HCEC 1CT (cell line): Measurements from ENCODE around the gene TMEM190.
"Not testable (repeated sequence)": the region's sequence is repeated elsewhere in the genome, so short reads cannot be mapped to it uniquely, and the experiment has no call there.

Experiments used
- DNase-seq: peaks from one replicate; pipeline ENCODE4 v3.0.0-alpha.2; 2017

The TMEM190 gene

DNA sequence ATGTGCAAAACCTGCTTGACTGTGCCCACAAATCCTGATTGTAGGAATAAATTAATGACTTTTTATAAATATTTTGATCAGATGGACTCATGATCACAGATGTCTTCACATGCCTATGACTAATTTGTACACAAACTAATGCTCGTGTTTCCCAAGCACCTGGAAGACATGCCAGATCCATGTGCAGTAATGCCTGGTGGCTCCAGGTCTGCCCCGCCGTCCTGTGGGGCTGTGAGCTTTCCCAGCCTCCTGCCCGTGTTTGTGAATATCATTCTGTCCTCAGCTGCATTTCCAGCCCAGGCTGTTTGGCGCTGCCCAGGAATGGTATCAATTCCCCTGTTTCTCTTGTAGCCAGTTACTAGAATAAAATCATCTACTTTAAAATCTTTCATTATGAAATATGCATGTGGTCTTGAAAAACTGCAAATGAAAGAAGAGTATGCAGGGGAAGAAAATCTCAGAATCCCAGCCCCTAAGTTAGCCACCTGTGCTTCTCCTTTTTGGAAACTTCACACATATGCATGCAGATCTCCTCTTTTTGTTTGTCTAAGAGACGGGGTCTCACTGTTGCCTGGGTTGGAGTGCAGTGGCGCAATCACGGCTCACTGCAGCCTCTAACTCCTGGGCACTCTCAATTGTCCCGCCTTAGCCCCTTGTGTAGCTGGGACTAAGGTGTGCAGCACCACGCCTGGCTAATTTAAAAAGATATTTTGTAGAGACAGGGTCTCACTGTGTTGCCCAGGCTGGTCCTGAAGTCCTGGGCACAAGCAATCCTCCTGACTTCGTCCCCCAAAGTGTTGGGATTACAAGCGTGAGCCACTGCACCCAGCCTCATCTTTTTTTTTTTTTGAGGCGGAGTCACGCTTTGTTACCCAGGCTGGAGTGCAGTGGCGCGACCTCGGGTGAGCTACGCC is 15.3 kb downstream of the TMEM190 start:
- peak; percentile 49 for DNase-seq

DNA sequence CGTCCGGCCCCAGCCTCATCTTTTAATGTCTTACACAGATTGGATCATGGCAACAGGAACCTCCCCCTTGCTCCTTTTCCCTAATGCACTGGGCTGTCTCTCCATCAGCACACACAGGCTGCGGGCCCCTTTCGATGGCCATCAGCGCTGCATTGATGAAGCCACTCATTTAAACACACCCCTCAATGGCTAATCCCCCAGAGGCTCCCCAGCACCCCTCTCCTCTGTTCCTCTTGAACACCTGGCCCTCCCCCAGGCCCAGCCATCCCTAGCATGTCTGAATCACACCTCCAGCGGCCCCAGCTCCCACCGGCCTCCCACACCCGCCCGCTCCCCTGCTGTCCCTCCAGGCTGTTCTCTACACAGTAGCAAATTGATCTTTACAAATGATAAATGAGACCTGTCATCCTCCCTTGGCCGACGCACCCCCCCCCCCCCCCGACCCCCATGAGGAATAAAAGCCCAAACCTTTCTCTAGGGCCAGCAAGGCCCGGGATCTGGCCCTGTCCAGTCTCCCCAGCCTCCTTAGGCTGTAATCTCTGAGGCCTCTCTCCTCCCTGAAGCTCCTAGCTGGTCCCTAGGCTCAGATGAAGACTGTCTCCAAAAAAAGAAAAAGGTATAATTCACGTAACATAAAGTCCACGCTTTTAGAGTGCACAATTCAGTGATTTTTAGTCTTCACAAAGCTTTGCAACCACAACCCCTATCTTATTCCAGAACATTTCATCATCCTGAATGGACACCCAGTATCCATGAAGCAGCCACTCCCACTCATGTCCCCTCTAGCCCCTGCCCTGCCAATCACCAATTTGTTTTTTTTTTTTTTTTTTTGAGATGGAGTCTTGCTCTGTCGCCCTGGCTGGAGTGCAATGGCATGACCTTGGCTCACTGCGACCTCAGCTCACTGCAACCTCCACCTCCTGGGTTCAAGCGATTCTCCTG is 16.5 kb downstream of the TMEM190 start:
- no peak for DNase-seq

DNA sequence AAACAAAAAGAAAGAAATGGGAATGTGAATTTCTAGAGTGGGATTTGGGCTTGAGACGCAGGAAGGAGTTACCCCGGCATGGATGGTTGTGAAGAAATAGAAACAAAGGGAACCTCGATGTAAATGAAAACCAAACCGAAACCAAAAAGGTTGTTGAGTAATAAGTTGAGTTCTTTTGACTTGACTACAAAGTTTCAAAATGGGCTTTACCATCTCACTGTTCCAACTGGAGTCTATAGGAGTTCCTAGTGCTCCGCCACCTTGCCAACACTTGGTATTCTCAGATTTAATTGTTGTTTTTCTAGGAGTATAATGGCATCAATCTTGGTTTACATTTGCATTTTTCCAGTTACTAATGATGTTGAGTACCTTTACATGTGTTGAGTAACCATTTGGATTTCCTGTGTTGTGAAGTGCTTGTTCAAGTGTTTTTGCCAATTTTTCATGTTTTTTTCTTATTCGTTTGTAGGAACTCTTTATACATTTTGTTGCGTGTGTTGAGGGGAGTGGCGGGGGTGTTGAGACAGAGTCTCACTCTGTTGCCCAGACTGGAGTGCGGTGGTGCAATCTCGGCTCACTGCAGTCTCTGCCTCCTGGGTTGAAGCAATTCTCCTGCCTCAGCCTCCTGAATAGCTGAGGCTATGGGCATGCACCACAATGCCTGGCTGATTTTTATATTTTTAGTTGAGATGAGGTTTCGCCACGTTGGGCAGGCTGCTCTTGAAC is 21.7 kb downstream of the TMEM190 start:
- DNase-seq, result no peak

DNA sequence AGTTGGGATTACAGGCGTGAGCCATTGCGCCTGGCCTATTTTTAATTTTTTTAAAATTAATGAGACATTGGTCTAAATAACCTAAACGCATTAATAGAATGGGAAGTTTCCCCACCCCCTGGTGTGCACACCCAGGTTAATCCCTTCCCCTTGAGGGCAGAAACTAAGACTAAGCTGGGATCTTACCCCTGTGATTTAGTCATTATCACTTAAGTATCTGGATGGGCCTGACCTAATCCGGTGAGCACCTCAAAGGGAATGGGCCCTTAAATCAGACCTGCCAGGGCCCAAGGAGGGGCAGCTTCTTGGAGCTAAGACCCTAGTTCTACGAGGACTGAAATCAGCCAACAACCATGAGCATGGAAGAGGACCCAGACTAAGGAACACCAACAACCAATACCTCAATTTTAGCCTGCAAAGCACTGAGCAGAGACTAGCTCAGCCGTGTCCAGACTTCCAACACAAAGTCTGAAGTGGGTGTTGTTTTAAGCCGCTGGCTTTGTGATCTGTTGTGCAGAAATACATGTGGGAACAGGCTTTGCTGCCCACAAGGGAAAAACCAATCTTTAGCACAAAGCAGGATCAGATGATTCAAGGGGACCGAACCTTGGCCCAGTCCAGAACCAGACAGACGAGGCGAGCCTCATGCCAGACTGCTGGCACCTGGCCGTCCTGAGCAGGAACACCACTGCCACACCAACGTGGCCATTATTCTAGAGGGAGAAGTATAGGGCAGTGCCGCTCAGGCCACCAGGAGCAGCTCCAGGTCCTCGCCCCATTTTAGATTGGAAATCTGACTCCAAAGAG is 23.9 kb downstream of the TMEM190 start:
- no peak for DNase-seq

DNA sequence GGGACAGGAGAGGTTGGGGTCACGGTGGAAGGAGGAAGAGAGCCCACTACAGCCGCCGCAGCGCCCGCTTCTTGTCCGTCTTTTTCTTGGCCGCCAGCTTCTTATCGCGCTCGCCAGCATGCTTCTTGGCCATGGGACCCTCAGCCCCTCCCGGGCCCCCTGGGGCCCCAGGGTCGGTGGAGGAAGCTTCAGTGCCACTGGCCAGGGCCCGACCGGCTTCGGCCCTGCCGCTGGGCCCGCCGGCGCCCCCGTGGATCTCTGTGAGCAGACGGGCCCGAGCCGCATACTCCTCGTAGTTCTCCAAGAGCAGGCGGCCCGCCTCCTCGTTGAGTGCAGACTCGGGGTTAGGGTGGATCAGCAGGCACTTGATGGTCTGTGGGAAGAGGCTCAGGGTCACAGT is 24.8 kb downstream of the TMEM190 start:
- DNase-seq, result not testable (repeated sequence)

DNA sequence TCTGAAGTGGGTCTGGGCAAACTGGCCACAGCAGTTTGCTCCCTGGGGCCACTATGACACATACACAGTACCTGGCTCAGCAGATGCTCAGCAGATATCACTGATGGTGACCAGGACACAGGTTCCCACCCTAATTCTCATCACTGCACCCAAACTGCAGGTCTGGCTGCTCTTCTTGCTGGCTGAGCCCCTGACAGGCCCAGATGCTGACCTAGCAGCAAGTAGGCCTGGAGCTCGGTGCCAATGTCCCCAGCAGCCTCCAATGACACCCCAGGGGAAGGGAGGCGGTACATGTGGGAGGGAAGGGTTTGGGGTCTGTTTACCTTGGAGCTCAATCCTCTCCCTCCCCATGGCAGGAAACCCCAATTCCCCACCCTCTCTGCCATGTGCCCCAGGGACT is 25.9 kb downstream of the TMEM190 start:
- no peak for DNase-seq

DNA sequence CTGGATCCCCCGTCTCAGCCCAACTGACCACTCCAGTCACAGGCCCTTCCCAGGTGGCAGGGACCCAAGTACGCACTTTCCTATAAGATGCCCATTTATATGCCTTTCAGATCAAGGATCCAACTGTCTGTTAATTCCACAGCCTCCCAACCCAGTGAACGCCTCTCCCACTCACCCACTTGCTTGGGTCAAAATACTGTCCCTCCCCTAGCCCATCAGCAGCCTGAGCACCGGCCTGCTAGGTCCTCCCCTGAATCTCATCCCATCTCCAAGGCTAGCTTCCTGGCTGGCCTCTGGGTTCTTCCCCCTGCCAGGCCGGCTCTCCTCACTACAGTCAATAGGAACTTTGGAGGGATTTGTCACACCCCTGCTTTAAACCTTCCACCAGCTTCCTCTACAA is 29.0 kb downstream of the TMEM190 start:
- DNase-seq, result no peak

DNA sequence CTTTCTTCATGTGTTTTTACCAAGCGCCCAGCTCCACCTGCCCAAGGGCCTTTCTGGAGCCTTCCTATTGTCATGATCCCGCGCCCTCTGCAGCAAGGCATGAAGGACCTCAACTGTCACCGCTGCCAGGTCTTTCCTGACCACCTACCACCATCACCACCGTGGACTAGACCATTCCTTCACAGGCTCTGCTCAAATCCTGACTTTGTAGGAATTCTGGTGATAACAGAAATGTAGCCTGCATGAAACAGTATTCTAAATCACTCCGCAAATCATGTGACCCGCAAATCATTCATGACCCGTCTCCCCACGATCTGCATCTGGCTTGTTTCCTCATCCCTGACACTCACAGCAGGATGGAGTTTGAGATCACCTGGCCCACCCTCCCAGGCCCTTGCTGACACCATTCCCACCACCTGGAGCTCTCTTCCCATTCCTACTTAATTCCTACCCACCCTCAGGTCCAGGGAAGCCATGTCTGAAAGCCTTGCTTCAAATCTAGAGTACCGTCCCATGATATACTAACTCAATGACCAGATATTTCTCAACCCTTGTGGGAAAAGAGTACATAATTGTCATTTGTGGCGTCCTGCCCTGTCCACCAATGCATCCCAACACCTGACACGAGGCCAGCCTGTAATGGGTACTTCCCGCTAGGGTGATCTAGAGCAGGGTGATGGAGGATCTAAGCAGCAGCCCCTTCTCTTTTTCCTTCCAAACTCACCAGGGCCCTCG is 29.6 kb downstream of the TMEM190 start:
- DNase-seq, result no peak

DNA sequence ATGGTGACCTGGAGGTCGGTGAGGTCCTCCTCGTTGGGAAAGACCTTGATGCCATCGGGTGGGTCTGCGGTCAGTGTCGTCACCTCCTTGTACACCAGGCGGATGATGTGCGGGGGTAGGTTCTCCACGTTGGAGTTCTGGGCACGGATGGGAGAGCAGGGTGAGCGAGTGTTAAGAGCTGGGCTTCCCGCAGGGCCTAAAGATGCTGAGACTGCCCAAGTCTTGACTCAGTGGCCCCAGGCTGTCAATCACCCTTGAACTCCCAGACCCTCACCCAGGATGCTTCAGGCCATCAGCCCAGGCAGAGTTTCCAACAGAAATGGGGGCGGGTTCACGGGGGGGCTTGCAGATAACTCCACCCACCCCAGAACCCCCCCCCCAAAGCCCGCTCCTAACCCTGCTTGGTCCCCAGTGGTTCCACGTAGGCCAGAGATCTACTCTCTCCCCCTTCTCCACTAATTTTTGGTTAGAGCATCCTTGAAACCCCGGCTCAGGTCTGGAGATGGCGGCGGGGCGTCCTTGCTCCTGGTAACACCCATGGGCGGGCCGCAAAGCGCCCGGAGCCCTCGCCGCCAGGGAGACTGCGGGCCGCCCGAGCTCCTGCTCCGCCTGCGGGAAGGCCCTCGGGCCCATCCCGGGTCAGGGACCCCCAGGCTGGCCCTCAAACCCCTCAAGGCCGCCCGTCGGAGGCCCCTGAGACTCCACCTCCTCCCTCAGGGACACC is 30.4 kb downstream of the TMEM190 start:
- DNase-seq, result no peak

DNA sequence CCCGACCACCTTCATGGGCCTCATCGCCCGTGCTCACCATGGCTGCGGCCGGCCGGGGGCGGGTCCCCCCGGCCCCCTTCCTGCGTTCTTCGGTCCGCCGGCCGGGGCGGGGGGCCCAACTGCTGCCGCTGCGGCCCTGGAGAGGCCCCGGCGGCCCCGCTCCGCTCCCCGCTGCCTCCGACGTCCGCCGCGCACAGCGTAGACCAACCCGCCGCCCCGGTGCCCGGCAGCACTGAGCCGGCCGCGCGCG is 30.8 kb downstream of the TMEM190 start, which contains the start of gene UBE2S:
UBE2S (minus strand) TSS at position 239 of the 250 bp plus-strand sequence; CDS start at position 40, 199 bp downstream.
- not testable (repeated sequence) for DNase-seq

DNA sequence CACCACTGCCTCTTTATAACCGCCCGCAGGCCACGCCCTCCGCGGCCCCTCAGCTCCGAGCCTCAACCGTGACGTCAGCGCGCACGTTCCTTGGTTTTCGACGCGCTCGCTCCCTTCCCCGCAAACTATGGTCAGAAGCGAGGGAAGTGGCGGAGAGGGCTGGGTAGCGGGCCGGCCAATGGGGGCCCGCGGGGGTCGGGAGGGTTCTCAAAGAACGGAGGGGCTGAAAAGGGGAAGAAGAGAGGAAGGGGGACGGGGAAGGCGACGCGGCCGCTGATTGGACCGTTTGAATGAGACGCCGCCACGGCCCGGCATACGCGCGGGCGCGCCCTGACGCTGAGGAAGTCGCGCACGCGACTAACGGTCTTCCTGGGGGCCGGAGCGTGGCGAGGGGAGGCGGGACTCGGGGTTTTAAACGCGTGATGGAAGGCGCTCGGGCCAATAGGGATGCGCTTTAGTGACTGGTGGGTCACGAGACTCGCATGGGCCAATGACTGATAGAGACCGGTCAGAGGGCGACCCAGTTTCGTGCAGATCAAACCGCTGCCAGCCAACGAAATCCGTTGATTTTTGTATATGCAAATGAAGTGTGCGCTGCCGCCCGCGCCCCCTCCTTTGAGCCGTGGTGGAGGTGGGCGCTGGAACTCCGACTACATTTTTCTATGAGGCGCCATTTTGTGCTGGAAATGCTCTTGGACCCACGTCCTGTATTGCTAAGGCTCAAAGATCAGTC is 31.3 kb downstream of the TMEM190 start:
- peak; percentile 99 for DNase-seq

DNA sequence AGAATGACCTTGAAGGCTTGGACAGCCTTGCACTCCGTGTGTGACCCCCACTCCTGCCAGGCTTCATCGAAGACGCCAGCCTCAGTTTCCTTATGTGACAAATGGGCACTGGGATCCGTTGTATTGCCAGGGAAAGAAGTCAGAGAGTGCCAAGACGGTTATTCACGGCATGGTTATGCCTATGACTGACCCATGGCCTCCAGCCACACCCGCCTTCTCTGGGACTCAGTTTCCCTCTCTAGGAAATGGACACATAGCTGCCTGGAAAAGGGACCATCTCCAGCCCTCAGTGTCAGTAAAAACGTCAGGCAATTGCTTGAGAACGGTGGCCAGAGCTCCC is 31.9 kb downstream of the TMEM190 start:
- DNase-seq, result no peak

DNA sequence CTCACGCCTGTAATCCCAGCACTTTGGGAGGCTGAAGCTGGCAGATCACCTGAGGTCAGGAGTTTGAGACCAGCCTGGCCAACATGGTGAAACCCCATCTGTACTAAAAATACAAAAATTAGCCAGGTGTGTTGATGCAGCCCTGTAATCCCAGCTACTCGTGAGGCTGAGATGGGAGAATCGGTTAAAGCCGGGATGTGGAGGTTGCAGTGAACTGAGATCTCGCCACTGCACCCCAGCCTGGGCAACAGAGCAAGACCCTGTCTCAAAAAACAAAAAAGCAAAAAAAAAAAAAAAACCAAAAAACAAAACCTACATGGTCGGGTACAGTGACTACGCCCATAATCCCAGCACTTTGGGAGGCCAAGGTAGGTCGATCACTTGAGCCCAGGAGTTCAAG is 32.6 kb downstream of the TMEM190 start:
- not testable (repeated sequence) for DNase-seq

DNA sequence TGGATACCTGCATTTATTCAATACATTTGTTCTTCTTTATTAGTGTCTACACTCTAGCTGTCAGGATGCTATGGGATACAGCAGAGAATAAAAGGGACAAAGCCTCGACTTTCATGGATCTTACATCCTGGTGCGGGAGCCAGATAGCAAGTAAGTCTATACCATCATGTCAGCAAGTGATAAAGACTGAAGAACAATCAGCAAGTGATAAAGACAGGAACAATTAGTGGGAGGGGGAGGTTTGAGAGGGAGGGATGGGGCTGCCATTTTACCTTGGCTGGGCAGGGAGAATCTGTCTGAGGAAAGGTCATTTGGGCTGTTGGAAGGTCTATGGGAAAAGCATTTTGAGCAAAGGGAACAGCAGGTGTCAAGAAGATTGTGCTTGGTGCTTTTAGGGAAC is 33.5 kb downstream of the TMEM190 start:
- DNase-seq, result no peak

DNA sequence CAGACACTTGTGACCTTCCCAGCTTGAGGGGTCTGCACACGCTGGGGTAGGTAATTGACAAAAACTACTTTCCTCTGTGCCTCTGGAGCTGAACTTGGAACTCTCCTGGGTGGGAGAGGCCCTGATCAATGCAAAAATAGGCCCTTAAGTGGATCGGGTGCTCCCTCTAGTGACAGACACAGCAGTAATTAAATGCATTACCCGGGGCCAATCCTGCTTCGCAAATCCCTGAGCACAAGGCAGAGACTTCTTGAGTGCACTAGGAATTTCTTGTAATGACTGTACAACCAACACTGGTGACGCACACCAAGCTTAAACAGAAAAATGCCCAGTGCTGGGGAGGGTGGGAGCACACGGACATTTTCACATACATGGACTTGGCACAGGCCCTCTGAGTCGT is 41.6 kb downstream of the TMEM190 start:
- DNase-seq, result peak; percentile 77

DNA sequence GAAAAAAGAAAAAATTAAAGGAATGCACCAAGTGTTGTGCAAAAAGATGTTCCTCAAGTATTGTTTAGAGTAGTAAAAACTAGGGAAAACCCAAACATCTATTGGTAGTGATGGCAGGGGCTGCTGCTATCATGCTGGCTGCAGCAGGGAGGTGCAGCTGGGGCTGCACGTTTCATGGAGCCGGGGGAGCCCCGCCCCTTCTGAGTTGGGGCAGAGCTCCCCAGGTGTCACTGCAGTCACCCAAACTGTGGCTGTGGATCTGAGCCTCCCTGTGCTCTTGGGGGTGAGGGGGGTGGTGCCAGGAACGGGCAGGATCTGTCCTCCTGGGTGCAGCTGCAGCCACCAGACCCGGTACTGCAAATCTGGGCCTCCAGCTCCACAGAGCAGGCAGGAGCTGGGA is 42.5 kb downstream of the TMEM190 start:
- no peak for DNase-seq

DNA sequence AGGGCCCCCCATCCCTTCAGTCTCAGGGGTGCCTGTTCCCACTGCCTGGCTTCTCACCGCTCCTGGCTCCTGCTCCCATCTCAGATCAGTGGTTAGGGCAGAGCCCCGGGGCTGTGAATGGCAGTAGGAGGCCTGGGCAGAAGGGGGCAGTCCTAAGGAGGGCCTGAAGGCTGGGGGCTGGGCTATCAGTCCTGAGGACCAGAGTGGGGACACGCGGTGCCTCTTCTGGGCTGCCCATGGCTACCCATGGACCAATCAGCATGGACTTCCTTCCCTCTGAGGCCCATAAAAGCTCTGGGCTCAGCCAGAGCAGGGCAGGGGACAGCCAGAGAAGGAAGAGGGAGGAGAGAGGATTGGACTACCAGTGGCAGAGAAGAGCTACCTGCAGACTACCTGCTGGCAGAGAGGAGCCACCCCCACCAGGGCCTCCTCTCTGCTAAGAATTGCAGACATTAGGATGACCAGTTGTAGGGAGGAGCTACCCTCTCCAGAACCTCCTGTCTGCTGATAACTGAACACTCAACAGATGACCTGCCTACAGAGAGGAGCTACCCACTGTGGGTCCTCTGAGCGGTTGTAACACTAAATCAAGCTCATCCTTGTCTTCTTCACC is 43.1 kb downstream of the TMEM190 start:
- DNase-seq, result no peak

DNA sequence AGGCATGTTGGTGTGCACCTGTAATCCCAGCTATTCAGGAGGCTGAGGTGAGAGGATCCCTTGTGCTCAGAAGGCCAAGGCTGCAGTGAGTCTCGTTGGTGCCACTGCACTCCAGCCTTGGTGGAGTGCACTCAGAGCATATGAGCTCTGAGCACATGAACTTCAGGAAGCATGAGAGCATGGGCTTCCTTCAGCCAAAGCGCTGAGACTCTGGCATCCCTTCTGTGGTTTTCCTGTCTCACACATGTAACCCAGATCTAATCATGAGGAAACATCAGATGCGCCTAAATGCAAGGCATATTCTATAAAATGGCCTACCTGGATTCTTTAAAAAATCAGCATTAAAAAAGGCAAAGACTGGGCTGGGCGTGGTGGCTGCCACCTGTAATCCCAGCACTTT is 44.7 kb downstream of the TMEM190 start:
- DNase-seq, result not testable (repeated sequence)

DNA sequence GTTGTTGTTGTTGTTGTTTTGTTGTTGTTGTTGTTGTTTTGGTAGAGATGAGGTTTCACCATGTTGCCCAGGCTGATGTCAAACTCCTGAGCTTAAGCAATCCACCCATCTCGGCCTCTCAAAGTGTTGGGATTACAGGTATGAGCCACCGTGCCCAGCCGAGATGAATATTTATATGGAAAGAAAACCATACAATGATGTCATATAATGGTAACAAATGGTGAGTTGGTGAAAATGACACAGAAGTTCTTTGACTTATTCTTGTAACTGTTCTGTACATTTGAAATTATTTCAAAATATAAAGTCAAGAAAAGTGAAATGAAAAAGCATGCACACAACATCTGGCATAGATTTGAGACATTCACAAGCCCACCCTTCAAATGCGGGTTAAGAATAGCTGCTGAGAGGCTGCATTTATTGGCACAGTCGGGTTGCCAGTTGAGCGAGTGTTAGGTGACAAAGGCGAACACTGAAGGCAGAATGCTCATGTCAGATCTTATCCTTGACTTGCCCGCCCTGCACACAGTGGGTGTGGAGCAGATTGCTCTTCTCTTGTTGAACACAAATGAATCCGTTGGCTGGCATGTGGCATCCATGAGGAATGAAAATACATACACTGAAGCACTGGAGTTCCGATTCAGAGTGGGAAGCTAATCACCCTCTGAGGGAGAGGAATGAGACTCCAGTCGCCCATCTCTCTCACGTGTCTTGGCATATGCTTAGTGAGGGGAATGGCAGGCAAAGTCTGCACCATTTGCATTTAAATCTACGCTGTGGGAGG is 46.8 kb downstream of the TMEM190 start:
- no peak for DNase-seq
